CD14-positive monocyte (primary cell): Measurements from ENCODE around the gene MROH8. TPM values are rescaled to one million over a fixed set of nuclear protein-coding genes. Genes with fewer than 3 reads are reported as not detected.

Experiments
- DNase-seq, 3 donors: peaks; one replicate each; pipeline ENCODE4 v3.0.0-alpha.2; 2011 to 2022
- H2AFZ ChIP-seq: 2 replicates; pipeline ENCODE4 v1.6.0; 2012; ENCODE audit warnings: mild to moderate bottlenecking, low read depth, low read length, inconsistent platforms; ENCODE audit not compliant: insufficient read depth, poor library complexity, severe bottlenecking
- H3K27ac ChIP-seq, 2 donors: 1 replicate in 1 of 2; 2 replicates in 1 of 2; pipeline ENCODE4 v1.5.1; 2012 to 2013; ENCODE audit warnings: low read length in 2 of 2, control low read depth in 1 of 2, inconsistent platforms in 1 of 2, low read depth in 1 of 2, mild to moderate bottlenecking in 1 of 2
- H3K27me3 ChIP-seq, 2 donors: one replicate each; pipeline versions ENCODE4 v1.6.0 to v1.6.1; 2011 to 2013; ENCODE audit warnings: low read length in 2 of 2; ENCODE audit not compliant: control insufficient read depth in 2 of 2, insufficient read depth in 2 of 2
- H3K36me3 ChIP-seq, 2 donors: replicated peaks in 1 of 2; 1 replicate in 1 of 2; 2 replicates in 1 of 2; pipeline versions ENCODE4 v1.5.1 to v1.6.1; 2012 to 2013; ENCODE audit warnings: low read length in 2 of 2, control low read depth in 1 of 2, inconsistent platforms in 1 of 2, mild to moderate bottlenecking in 1 of 2; ENCODE audit not compliant: insufficient read depth in 2 of 2, control insufficient read depth in 1 of 2
- H3K4me1 ChIP-seq, 2 donors: 1 replicate in 1 of 2; 2 replicates in 1 of 2; pipeline versions ENCODE4 v1.5.1 to v1.6.1; 2012 to 2013; ENCODE audit warnings: low read length in 2 of 2, control low read depth in 1 of 2, inconsistent platforms in 1 of 2, mild to moderate bottlenecking in 1 of 2, moderate library complexity in 1 of 2; ENCODE audit not compliant: insufficient read depth in 2 of 2, control insufficient read depth in 1 of 2
- H3K4me2 ChIP-seq: replicated peaks from 2 replicates; pipeline ENCODE3; 2012; ENCODE audit warnings: low read length, moderate library complexity, mild to moderate bottlenecking; ENCODE audit not compliant: poor library complexity, severe bottlenecking; ENCODE audit errors: extremely low read depth
- H3K4me3 ChIP-seq, 3 experiments: fragments of 200-600 bp in 1 of 3; sonication (generic) in 1 of 3; replicated peaks in 1 of 3; 1 replicate in 2 of 3; 2 replicates in 1 of 3; pipeline ENCODE4 v1.5.1; 2011 to 2013; ENCODE audit warnings: low read length in 3 of 3, mild to moderate bottlenecking in 3 of 3, control low read depth in 2 of 3, low read depth in 2 of 3, inconsistent platforms in 1 of 3, moderate library complexity in 1 of 3
- H3K79me2 ChIP-seq: 2 replicates; pipeline ENCODE4 v1.6.0; 2012; ENCODE audit warnings: mild to moderate bottlenecking, control low read depth, inconsistent platforms, low read length, moderate library complexity; ENCODE audit not compliant: insufficient read depth
- H3K9ac ChIP-seq: 2 replicates; pipeline ENCODE4 v1.6.0; 2017; ENCODE audit warnings: low read length, mild to moderate bottlenecking; ENCODE audit not compliant: insufficient read depth, poor library complexity, severe bottlenecking
- H3K9me3 ChIP-seq, 2 donors: replicated peaks in 1 of 2; 1 replicate in 1 of 2; 2 replicates in 1 of 2; pipeline versions ENCODE4 v1.5.1 to v1.6.1; 2012 to 2013; ENCODE audit warnings: low read length in 2 of 2, control low read depth in 1 of 2; ENCODE audit not compliant: control insufficient read depth in 1 of 2, insufficient read depth in 1 of 2
- H4K20me1 ChIP-seq: 2 replicates; pipeline ENCODE4 v1.6.0; 2012; ENCODE audit warnings: mild to moderate bottlenecking, low read length, control low read depth, moderate library complexity; ENCODE audit not compliant: insufficient read depth
- H3K27ac Mint-ChIP-seq, 7 donors: one replicate each; pipeline ENCODE4 v1.8.0; 2020; ENCODE audit warnings: mild to moderate bottlenecking in 7 of 7, mixed read lengths in 7 of 7, moderate library complexity in 6 of 7, inconsistent platforms in 2 of 7
- H3K27me3 Mint-ChIP-seq, 3 donors: one replicate each; pipeline ENCODE4 v1.8.0; 2021 to 2022; ENCODE audit warnings: low read depth in 3 of 3, mild to moderate bottlenecking in 3 of 3, mixed read lengths in 3 of 3, moderate library complexity in 3 of 3, inconsistent platforms in 1 of 3
- H3K36me3 Mint-ChIP-seq, 2 donors: one replicate each; pipeline ENCODE4 v1.8.0; 2020; ENCODE audit warnings: mixed read lengths in 2 of 2, inconsistent platforms in 1 of 2, mild to moderate bottlenecking in 1 of 2
- H3K4me1 Mint-ChIP-seq: one replicate; pipeline ENCODE4 v1.8.0; 2020; ENCODE audit warnings: mild to moderate bottlenecking, mixed read lengths
- H3K4me3 Mint-ChIP-seq, 2 donors: one replicate each; pipeline ENCODE4 v1.8.0; 2020; ENCODE audit warnings: mild to moderate bottlenecking in 2 of 2, mixed read lengths in 2 of 2, moderate library complexity in 1 of 2
- H3K9me3 Mint-ChIP-seq, 7 donors: one replicate each; pipeline ENCODE4 v1.8.0; 2020 to 2022; ENCODE audit warnings: mixed read lengths in 7 of 7, mild to moderate bottlenecking in 6 of 7, moderate library complexity in 6 of 7, inconsistent platforms in 2 of 7
- WGBS: methylation state at CpG from one replicate; pipeline ENCODE4 v1.1.5; 2013; ENCODE audit warnings: missing lambda C conversion rate; ENCODE audit not compliant: insufficient coverage; 5-methylcytosine and 5-hydroxymethylcytosine counted together
- intact Hi-C, 2 donors: fragments of 100-400 bp; cut with micrococcal nuclease; formaldehyde crosslinking; loops; one replicate each; pipeline versions ENCODE4 v1.15.0 to v1.15.1; 2023
- polyA plus RNA-seq, 3 donors: library from polyadenylated mRNA; depleted of rRNA in 1 of 3; unstranded in 2 of 3; stranded (reverse) in 1 of 3; fragments of 300-500 nt in 2 of 3; fragments of >200 nt in 1 of 3; fragmentation: Illumina TruSeq in 2 of 3; gene quantifications; 1 replicate in 2 of 3; 2 replicates in 1 of 3; pipeline ENCODE4 v1.2.3, GENCODE V29; 2012 to 2021
- TF ChIP-seq, protein P1 (sequence below): fragments of 200-600 bp; IDR thresholded peaks from one replicate; pipeline ENCODE4 v1.8.0; 2022; ENCODE audit warnings: antibody characterized with exemption, mild to moderate bottlenecking

Gene MROH8
- polyA plus RNA-seq, 3 donors = 0.08 to 1.0 (median 0.52) TPM

DNA sequence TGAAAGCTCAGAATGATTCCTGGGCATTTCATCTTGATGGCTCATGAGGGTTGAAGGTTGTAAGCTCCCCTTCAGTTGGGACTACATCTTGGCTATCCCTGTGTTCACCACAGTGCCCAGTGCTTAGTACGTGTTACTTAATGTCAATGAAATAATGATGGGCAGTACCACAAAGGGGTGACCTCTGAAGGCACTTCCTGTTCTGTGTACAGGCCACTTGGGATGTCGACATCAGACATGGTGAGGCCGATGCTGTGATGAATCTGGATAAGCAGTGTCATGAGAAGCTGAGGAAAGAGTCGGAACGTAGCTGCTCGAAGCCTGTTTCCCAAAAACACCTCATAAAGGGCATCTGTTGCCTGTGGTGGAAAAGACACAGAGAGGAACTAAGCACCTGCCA is 55.9 kb downstream of the MROH8 start:
- H4K20me1 ChIP-seq = no peaks in the 10 kb centered on the region
- intact Hi-C loops = no loop called here
- H3K36me3 ChIP-seq = no peaks in the 10 kb centered on the region
- Mint-ChIP-seq H3K4me1 (peaks cover 14% of the 10 kb centered on the region), H3K27ac (peak overlapping the region; percentile 12 to 94 (median 82)), H3K27me3 (peaks cover under 1 to 3% (median 2%) of the 10 kb centered on the region in 3 donors), H3K4me3 (peak overlapping the region; percentile 9 to 76), H3K36me3 (no peaks in the 10 kb centered on the region), H3K9me3 (peaks cover 0 to 12% (median 4%) of the 10 kb centered on the region in 7 donors)
- no peak overlapping the region for H3K4me3 ChIP-seq
- no peak overlapping the region for H3K27ac ChIP-seq
- no peak overlapping the region for H2AFZ ChIP-seq
- no peaks in the 10 kb centered on the region for H3K9me3 ChIP-seq
- H3K4me2 ChIP-seq = no peak overlapping the region
- TF ChIP-seq, protein P1, sequence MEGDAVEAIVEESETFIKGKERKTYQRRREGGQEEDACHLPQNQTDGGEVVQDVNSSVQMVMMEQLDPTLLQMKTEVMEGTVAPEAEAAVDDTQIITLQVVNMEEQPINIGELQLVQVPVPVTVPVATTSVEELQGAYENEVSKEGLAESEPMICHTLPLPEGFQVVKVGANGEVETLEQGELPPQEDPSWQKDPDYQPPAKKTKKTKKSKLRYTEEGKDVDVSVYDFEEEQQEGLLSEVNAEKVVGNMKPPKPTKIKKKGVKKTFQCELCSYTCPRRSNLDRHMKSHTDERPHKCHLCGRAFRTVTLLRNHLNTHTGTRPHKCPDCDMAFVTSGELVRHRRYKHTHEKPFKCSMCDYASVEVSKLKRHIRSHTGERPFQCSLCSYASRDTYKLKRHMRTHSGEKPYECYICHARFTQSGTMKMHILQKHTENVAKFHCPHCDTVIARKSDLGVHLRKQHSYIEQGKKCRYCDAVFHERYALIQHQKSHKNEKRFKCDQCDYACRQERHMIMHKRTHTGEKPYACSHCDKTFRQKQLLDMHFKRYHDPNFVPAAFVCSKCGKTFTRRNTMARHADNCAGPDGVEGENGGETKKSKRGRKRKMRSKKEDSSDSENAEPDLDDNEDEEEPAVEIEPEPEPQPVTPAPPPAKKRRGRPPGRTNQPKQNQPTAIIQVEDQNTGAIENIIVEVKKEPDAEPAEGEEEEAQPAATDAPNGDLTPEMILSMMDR = no peak
- DNase-seq = peak; percentile 80 to 89 (median 87)
- no peaks in the 10 kb centered on the region for H3K79me2 ChIP-seq
- no peaks in the 10 kb centered on the region for H3K27me3 ChIP-seq
- H3K4me1 ChIP-seq = peaks cover 10 to 11% of the 10 kb centered on the region in 2 donors
- H3K9ac ChIP-seq = no peak overlapping the region
- 10% methylated on average over 1 of the region's 6 CpGs for WGBS

DNA sequence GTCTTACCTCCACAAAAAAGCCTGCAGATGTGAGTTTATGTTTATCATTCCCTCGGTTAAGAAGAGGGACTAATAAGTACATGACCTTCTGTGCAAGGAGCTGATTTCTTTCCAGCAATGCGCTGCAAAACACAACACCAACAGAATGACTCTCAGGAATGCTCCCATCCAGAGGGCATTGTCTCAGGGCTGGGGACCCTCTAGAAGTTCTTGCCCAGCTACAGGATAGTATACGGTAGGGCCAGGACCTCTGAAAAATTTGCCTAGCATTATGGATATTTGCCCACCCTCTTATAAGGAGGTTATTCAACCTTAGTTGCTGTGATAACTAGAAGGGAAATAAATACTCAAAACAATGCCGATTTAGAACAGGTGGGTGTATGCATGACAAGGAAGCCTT is 58.9 kb downstream of the MROH8 start:
- Histone ChIP-seq H3K27me3 (no peaks in the 10 kb centered on the region), H3K4me1 (peaks cover 10 to 11% of the 10 kb centered on the region in 2 donors), H4K20me1 (no peaks in the 10 kb centered on the region), H3K4me3 (no peak overlapping the region), H3K27ac (no peak overlapping the region), H3K4me2 (no peak overlapping the region), H3K9ac (no peak overlapping the region), H3K79me2 (no peaks in the 10 kb centered on the region), H3K36me3 (no peaks in the 10 kb centered on the region), H2AFZ (no peak overlapping the region), H3K9me3 (no peaks in the 10 kb centered on the region)
- Mint-ChIP-seq H3K4me3 (no peak overlapping the region), H3K27ac (peak overlapping the region in 1 of 7 donors; percentile 66), H3K36me3 (no peaks in the 10 kb centered on the region), H3K27me3 (peaks cover 3 to 4% (median 3%) of the 10 kb centered on the region in 3 donors), H3K4me1 (peaks cover 14% of the 10 kb centered on the region), H3K9me3 (peaks cover 0 to 7% (median under 1%) of the 10 kb centered on the region in 7 donors)
- intact Hi-C loops = no loop called here
- TF ChIP-seq, protein P1 = no peak
- no peak for DNase-seq
- WGBS = no CpG with 5 or more reads among the region's 4 CpGs
